ENCODE measurements around the gene DTNBP1. TPM values are rescaled to one million over a fixed set of nuclear protein-coding genes. Genes with fewer than 3 reads are reported as not detected.

DTNBP1 gene
- total and polyA plus RNA-seq, 2 of the 8 experiments (the other 6 are each of a cell fraction or from before 2014, with no cell fraction given) = 13.5 to 22.1 TPM

- Histone ChIP-seq H3K56ac (replicated peaks; ENCODE audit: insufficient read length, low read depth, low read length) (no peak overlapping the region), H2AFZ (ENCODE audit: low read length) (no peak overlapping the region), H3K14ac (ENCODE audit: insufficient read length) (no peak overlapping the region), H3K18ac (ENCODE audit: extremely low read depth, low read length) (no peak overlapping the region), H3K79me1 (ENCODE audit: low read depth, low read length) (no peaks in the 10 kb centered on the region), H2AK5ac (ENCODE audit: low read depth, low read length) (peak overlapping the region; percentile 24; the same call in 1 of the 2 replicates), H4K5ac (ENCODE audit: insufficient read length, low read depth, low read length) (no peak overlapping the region), H3K9me3 (ENCODE audit: insufficient read depth in 2 of 2, low read depth in 1 of 2, low read length in 1 of 2) (no peaks in the 10 kb centered on the region), H2BK20ac (ENCODE audit: low read length) (no peak overlapping the region), H4K8ac (ENCODE audit: extremely low read depth, insufficient read depth, low read length) (no peak overlapping the region), H2BK15ac (ENCODE audit: low read length) (peak overlapping the region; percentile 31; the same call in 1 of the 2 replicates), H3K23ac (ENCODE audit: insufficient read length) (no peak overlapping the region), H3K4me1 (replicated peaks in 1 of 4; ENCODE audit: control insufficient read depth in 3 of 4, insufficient read depth in 4 of 4, low read length in 3 of 4) (peaks cover 0 to 15% (median 9%) of the 10 kb centered on the region in 4 experiments), H2BK120ac (replicated peaks; ENCODE audit: low read depth, low read length) (no peak overlapping the region), H3K4ac (replicated peaks; ENCODE audit: insufficient read length, low read depth, low read length) (peak overlapping the region; percentile 57), H4K20me1 (replicated peaks in 1 of 2; ENCODE audit: control insufficient read depth in 1 of 2, insufficient read depth in 2 of 2, low read length in 2 of 2) (peaks cover 0 to 4% of the 10 kb centered on the region in 2 experiments), H3K23me2 (ENCODE audit: low read depth, low read length) (no peaks in the 10 kb centered on the region), H3K9ac (replicated peaks in 1 of 4; ENCODE audit: extremely low read depth in 1 of 4, low read depth in 3 of 4, low read length in 3 of 4) (no peak overlapping the region), H3K27ac (ENCODE audit: low read depth, low read length) (no peak overlapping the region), H4K91ac (replicated peaks; ENCODE audit: insufficient read length, low read length) (no peak overlapping the region), H3K79me2 (ENCODE audit: control insufficient read depth in 1 of 2, insufficient read depth in 2 of 2, low read length in 2 of 2) (no peaks in the 10 kb centered on the region), H3K4me2 (ENCODE audit: insufficient read depth in 1 of 2, low read depth in 2 of 2, low read length in 2 of 2) (no peak overlapping the region), H3K36me3 (ENCODE audit: control insufficient read depth in 2 of 4, insufficient read depth in 4 of 4, low read length in 3 of 4) (no peaks in the 10 kb centered on the region), H3K27me3 (replicated peaks in 1 of 4; ENCODE audit: control insufficient read depth in 3 of 4, extremely low read depth in 1 of 4, insufficient read depth in 3 of 4, low read length in 3 of 4) (no peaks in the 10 kb centered on the region), H2BK5ac (ENCODE audit: low read depth, low read length) (no peak overlapping the region), H3K4me3 (ENCODE audit: extremely low read depth in 1 of 4, insufficient read depth in 2 of 4, low read depth in 3 of 4, low read length in 4 of 4) (no peak overlapping the region), H2BK12ac (ENCODE audit: low read depth, low read length) (no peak overlapping the region)
- ChIA-PET POLR2A (ENCODE audit: partially characterized antibody) (no interaction called here), CTCF (ENCODE audit: partially characterized antibody) (interaction anchor here (2.3 kb wide), 1 partner anchor 49 kb away, joined by 8 read pairs; no protein-coding TSS in a partner anchor)
- FAIRE-seq (no peak), DNase-seq (ENCODE audit: low read depth in 1 of 2, low spot score in 2 of 2) (no peak)
- 91% methylated on average over 4 of the region's 4 CpGs; no CpG with 5 or more reads in 1 of the 2 experiments for WGBS, 2 experiments (ENCODE audit: extremely low coverage in 1 of 2, insufficient coverage in 1 of 2, insufficient read length in 1 of 2, insufficient replicate concordance in 2 of 2, low coverage in 1 of 2, low lambda C conversion rate in 2 of 2, missing lambda C conversion rate in 1 of 2)
- TF ChIP-seq CBX8 (IDR thresholded peaks at IDR 0.05; ENCODE audit: borderline replicate concordance, low read depth, low read length) = no peak
- TF ChIP-seq CBX5 (IDR thresholded peaks at IDR 0.05; ENCODE audit: low read depth, low read length) = no peak
- TF ChIP-seq BRCA1 (IDR thresholded peaks at IDR 0.05; ENCODE audit: low read depth, low read length) = no peak
- no peak for TF ChIP-seq BACH1 (IDR thresholded peaks at IDR 0.05; ENCODE audit: low read length)
- no peak for TF ChIP-seq TBP (IDR thresholded peaks at IDR 0.05; ENCODE audit: low read depth, low read length)
- TF ChIP-seq BCL11A (IDR thresholded peaks at IDR 0.05; ENCODE audit: low read depth in 2 of 2, low read length in 2 of 2) = no peak
- no peak for TF ChIP-seq KDM4A (IDR thresholded peaks at IDR 0.05; ENCODE audit: low read depth, low read length, severe bottlenecking)
- no peak for TF ChIP-seq RBBP5 (IDR thresholded peaks at IDR 0.05; ENCODE audit: borderline replicate concordance, low read depth, low read length)
- TF ChIP-seq ATF2 (IDR thresholded peaks at IDR 0.05; ENCODE audit: low read length) = no peak
- TF ChIP-seq CTBP2 (IDR thresholded peaks at IDR 0.05; ENCODE audit: borderline replicate concordance, insufficient read depth, insufficient read length, low read length) = no peak
- no peak for TF ChIP-seq SP1 (IDR thresholded peaks at IDR 0.05; ENCODE audit: low read depth, low read length)
- TF ChIP-seq GTF2F1 (IDR thresholded peaks at IDR 0.05; ENCODE audit: borderline replicate concordance, low read depth, low read length) = no peak
- TF ChIP-seq MAFK (IDR thresholded peaks at IDR 0.05; ENCODE audit: low read depth, low read length) = no peak
Measured at GRCh38 chr6:15574023-15574422, 88.8 kb downstream of the DTNBP1 start.
